Sigmoid colon (tissue), 4 donors: Measurements from ENCODE around the gene EIF4G3.

Experiments
- CTCF ChIP-seq, 4 experiments: fragments of 450-650 bp in 3 of 4; fragments of 200-600 bp in 1 of 4; IDR thresholded peaks; one replicate each; pipeline ENCODE4 v1.5.1; 2016 to 2019; ENCODE audit warnings: antibody characterized with exemption in 4 of 4, mild to moderate bottlenecking in 3 of 4, moderate library complexity in 2 of 4
- POLR2A ChIP-seq, 2 donors: fragments of 450-650 bp; IDR thresholded peaks; one replicate each; pipeline ENCODE4 v1.6.1; 2016; ENCODE audit warnings: antibody characterized with exemption in 2 of 2, mild to moderate bottlenecking in 2 of 2, moderate library complexity in 2 of 2
- POLR2AphosphoS5 ChIP-seq, 4 donors: sonication (generic); formaldehyde crosslinking; IDR thresholded peaks; one replicate each; pipeline ENCODE4 v1.6.1; 2017; ENCODE audit warnings: antibody characterized with exemption in 4 of 4

DNA sequence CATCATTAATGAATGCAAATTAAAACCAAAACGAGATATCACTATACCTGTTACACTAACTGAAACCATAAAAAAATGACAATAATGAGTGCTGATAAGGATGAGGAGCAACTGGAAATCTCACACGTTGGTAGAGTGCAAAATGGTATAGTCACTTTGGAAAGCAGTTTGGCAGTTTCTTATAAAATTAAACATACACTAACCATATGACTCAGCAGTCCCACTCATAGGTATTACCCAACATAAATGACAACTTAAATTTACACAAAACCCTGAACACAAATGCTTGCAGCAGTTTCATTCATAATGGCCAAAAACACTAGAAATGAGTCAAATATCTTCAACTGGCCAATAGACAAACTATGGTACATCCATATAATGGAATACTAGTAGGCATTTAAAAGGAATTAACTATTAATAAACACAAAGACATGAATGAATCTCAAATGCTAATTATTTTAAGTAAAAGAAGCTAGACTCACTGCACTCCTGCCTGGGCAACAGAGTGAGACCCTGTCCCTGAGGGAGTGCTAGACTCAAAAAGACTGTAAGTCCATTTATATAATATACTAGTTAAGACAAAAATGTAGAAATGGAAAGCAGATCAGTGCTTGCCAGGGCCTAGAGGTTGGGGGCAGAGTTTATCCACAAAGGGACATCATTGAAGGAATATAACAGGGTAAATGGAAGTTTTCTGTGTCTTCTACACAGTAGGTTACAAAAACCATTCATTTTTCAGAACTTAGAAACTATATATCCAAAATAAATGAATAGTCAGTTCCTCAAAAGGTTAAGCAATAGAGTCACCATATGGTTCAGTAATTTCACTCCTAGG, 77.4 kb downstream of the EIF4G3 start:
- TF ChIP-seq POLR2A (IDR thresholded peaks at IDR 0.05) = no peak
- no peak for TF ChIP-seq POLR2AphosphoS5 (IDR thresholded peaks at IDR 0.05)
- no peak for TF ChIP-seq CTCF (IDR thresholded peaks at IDR 0.05)
